ENCODE data around the gene NCKAP5.

DNA sequence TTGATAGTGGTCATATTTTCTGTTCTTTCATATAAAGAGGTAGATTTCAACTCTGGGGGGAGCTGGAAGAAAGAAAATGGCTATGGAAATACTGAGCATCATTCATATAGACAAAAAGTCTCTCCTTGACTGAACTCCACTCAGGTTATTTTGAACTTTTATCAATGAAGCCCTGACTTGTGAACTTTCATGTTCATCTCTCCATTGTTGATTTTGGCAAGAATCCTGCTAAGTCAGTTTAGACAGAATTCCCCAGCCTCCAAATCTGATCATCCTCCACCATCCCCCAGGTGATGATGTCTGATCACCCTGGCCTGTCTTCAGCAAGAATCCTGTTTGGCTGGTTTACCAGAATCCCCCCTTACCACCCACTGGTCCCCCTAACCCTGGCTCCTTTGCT, 395.0 kb downstream of the NCKAP5 start:
- TF ChIP-seq, protein P1, sequence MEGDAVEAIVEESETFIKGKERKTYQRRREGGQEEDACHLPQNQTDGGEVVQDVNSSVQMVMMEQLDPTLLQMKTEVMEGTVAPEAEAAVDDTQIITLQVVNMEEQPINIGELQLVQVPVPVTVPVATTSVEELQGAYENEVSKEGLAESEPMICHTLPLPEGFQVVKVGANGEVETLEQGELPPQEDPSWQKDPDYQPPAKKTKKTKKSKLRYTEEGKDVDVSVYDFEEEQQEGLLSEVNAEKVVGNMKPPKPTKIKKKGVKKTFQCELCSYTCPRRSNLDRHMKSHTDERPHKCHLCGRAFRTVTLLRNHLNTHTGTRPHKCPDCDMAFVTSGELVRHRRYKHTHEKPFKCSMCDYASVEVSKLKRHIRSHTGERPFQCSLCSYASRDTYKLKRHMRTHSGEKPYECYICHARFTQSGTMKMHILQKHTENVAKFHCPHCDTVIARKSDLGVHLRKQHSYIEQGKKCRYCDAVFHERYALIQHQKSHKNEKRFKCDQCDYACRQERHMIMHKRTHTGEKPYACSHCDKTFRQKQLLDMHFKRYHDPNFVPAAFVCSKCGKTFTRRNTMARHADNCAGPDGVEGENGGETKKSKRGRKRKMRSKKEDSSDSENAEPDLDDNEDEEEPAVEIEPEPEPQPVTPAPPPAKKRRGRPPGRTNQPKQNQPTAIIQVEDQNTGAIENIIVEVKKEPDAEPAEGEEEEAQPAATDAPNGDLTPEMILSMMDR (IDR thresholded peaks at IDR 0.05): no peak
- no peak for TF ChIP-seq POLR2A (IDR thresholded peaks at IDR 0.05)
